GM12892 (cell line): ENCODE measurements around the gene ADCY7.

Source experiments
- POLR2A ChIP-seq: IDR thresholded peaks from 2 replicates; pipeline ENCODE4 v1.6.1; 2011; ENCODE audit warnings: low read depth, low read length, control low read depth
- POLR2AphosphoS5 ChIP-seq: IDR thresholded peaks from 2 replicates; pipeline ENCODE4 v1.6.1; 2011; ENCODE audit warnings: low read depth, low read length, control low read depth

- no peak for TF ChIP-seq POLR2AphosphoS5
- TF ChIP-seq POLR2A: no peak
Measured at GRCh38 chr16:50316102-50316847, 49.9 kb downstream of the ADCY7 start.
